Uterus (tissue), 4 donors: ENCODE results near the gene SERAC1. TPM values are rescaled to one million over a fixed set of nuclear protein-coding genes. Genes with fewer than 3 reads are reported as not detected.

Source experiments
- DNase-seq, 2 donors: peaks; one replicate each; pipeline ENCODE4 v3.0.0-alpha.2; 2019 to 2020
- H3K27ac ChIP-seq, 2 donors: fragments of 200-600 bp; sonication (generic); 1 replicate in 1 of 2; 2 replicates in 1 of 2; pipeline ENCODE4 v1.5.1; 2016 to 2018
- H3K27me3 ChIP-seq, 2 donors: fragments of 200-600 bp; sonication (generic); one replicate each; pipeline ENCODE4 v1.5.1; 2018 to 2019; ENCODE audit warnings: control low read depth in 1 of 2
- H3K36me3 ChIP-seq, 2 donors: fragments of 200-600 bp; sonication (generic); one replicate each; pipeline ENCODE4 v1.5.1; 2019; ENCODE audit warnings: control low read depth in 1 of 2
- H3K4me1 ChIP-seq, 2 donors: fragments of 200-600 bp; sonication (generic); one replicate each; pipeline ENCODE4 v1.5.1; 2018 to 2019; ENCODE audit warnings: control low read depth in 1 of 2
- H3K4me3 ChIP-seq, 2 donors: fragments of 200-600 bp; sonication (generic); 1 replicate in 1 of 2; 2 replicates in 1 of 2; pipeline ENCODE4 v1.5.1; 2018 to 2019; ENCODE audit warnings: mild to moderate bottlenecking in 1 of 2
- H3K9me3 ChIP-seq, 2 donors: fragments of 200-600 bp; sonication (generic); one replicate each; pipeline ENCODE4 v1.5.1; 2019; ENCODE audit warnings: control low read depth in 1 of 2
- CTCF ChIP-seq, 4 experiments: fragments of 200-600 bp in 2 of 4; fragments of 450-650 bp in 2 of 4; sonication (generic) in 2 of 4; IDR thresholded peaks; one replicate each; pipeline ENCODE4 v1.5.1; 2016 to 2019; ENCODE audit warnings: antibody characterized with exemption in 4 of 4, mild to moderate bottlenecking in 2 of 4, moderate library complexity in 1 of 4
- POLR2A ChIP-seq, 2 donors: fragments of 450-650 bp; IDR thresholded peaks; one replicate each; pipeline ENCODE4 v1.6.1; 2016; ENCODE audit warnings: antibody characterized with exemption in 2 of 2, mild to moderate bottlenecking in 1 of 2, moderate library complexity in 1 of 2
- intact Hi-C: fragments of 100-400 bp; cut with DNase I; formaldehyde crosslinking; loops from one replicate; pipeline ENCODE4 v1.15.1; 2023; ENCODE audit warnings: low total_unique reads
- total RNA-seq, 4 donors: library from RNA; depleted of rRNA in 3 of 4; stranded (reverse); fragments of >200 nt in 3 of 4; gene quantifications; one replicate each; pipeline versions ENCODE4 v1.1.0 to v1.2.4, GENCODE V29; 2014 to 2023
- donor health status: DM: yes; HTN: yes; CAD: no.

SERAC1 gene
- total RNA-seq, 4 donors from 2014 or later: 3.3 to 9.7 (median 8.9) TPM

GRCh38 chr6:158207422-158207788 lies 39.3 kb upstream of the SERAC1 start:
- Histone ChIP-seq H3K4me3 (no peak overlapping the region), H3K36me3 (no peaks in the 10 kb centered on the region), H3K27me3 (no peaks in the 10 kb centered on the region), H3K4me1 (no peaks in the 10 kb centered on the region), H3K9me3 (no peaks in the 10 kb centered on the region), H3K27ac (no peak overlapping the region)
- no peak for DNase-seq
- intact Hi-C loops: no loop called here
- TF ChIP-seq POLR2A (IDR thresholded peaks at IDR 0.05) (no peak), CTCF (IDR thresholded peaks at IDR 0.05) (no peak)

- DNase-seq: no peak
- H3K4me3 ChIP-seq: no peak overlapping the region
- H3K27ac ChIP-seq: no peak overlapping the region
- intact Hi-C loops: no loop called here
- no peaks in the 10 kb centered on the region for H3K36me3 ChIP-seq
- H3K4me1 ChIP-seq: no peaks in the 10 kb centered on the region
- no peak for TF ChIP-seq POLR2A (IDR thresholded peaks at IDR 0.05)
- no peak for TF ChIP-seq CTCF (IDR thresholded peaks at IDR 0.05)
- H3K9me3 ChIP-seq: no peaks in the 10 kb centered on the region
- H3K27me3 ChIP-seq: no peaks in the 10 kb centered on the region
These were observed 38.8 kb upstream of the SERAC1 start for GRCh38 chr6:158206740-158207421.

- intact Hi-C loops: no loop called here
These were observed 37.3 kb upstream of the SERAC1 start for GRCh38 chr6:158205169-158205944.

GRCh38 chr6:158198461-158198860 lies 30.4 kb upstream of the SERAC1 start:
- H3K9me3 ChIP-seq: no peaks in the 10 kb centered on the region
- no peak overlapping the region for H3K4me3 ChIP-seq
- H3K27me3 ChIP-seq: no peaks in the 10 kb centered on the region
- H3K36me3 ChIP-seq: no peaks in the 10 kb centered on the region
- no peaks in the 10 kb centered on the region for H3K4me1 ChIP-seq
- peak; percentile 22 to 44 for DNase-seq
- peak overlapping the region; percentile 16 to 70 for H3K27ac ChIP-seq
- TF ChIP-seq CTCF (IDR thresholded peaks at IDR 0.05): no peak
- TF ChIP-seq POLR2A (IDR thresholded peaks at IDR 0.05): no peak
- intact Hi-C loops: no loop called here

More at GRCh38 chr6:158205169-158205944, 37.3 kb upstream of the SERAC1 start:
- H3K27ac ChIP-seq: no peak overlapping the region
- DNase-seq: no peak
- no peaks in the 10 kb centered on the region for H3K4me1 ChIP-seq
- no peak overlapping the region for H3K4me3 ChIP-seq
- no peaks in the 10 kb centered on the region for H3K36me3 ChIP-seq
- no peaks in the 10 kb centered on the region for H3K27me3 ChIP-seq
- no peaks in the 10 kb centered on the region for H3K9me3 ChIP-seq
- no peak for TF ChIP-seq POLR2A (IDR thresholded peaks at IDR 0.05)
- no peak for TF ChIP-seq CTCF (IDR thresholded peaks at IDR 0.05)
